ENCODE measurements around the gene USP20.
"Not testable (repeated sequence)": the region's sequence is repeated elsewhere in the genome, so short reads cannot be mapped to it uniquely, and the experiment has no call there.

USP20 gene

GRCh38 chr9:129835128-129835859 is at the start of gene USP20, which contains the start of gene C9orf78:
TSS of gene USP20 (plus strand) at chr9:129835458. CDS start at chr9:129852556, 17,098 bp downstream.
TSS of gene C9orf78 (minus strand) at chr9:129835275. CDS start at chr9:129835221, 54 bp downstream.
- DNase-seq = peak; percentile 100

GRCh38 chr9:129785866-129786265 is 49.4 kb upstream of the USP20 start:
- DNase-seq = no peak

- DNase-seq = no peak
These were observed 48.8 kb upstream of the USP20 start for GRCh38 chr9:129786481-129786880.

- no peak for DNase-seq
These were observed 40.7 kb upstream of the USP20 start for GRCh38 chr9:129794549-129794948.

GRCh38 chr9:129796029-129796428 is 39.2 kb upstream of the USP20 start:
- DNase-seq = not testable (repeated sequence)

GRCh38 chr9:129798973-129799372 is 36.3 kb upstream of the USP20 start:
- DNase-seq = no peak

- DNase-seq = no peak
These were observed 33.8 kb upstream of the USP20 start for GRCh38 chr9:129801504-129801903.

GRCh38 chr9:129802833-129803675 is 32.2 kb upstream of the USP20 start, which contains the start of gene TOR1B:
TSS of gene TOR1B (plus strand) at chr9:129803184. CDS start at chr9:129803213, 29 bp downstream.
- DNase-seq = peak; percentile 99

- no peak for DNase-seq
These were observed 31.6 kb upstream of the USP20 start for GRCh38 chr9:129803676-129804060.

GRCh38 chr9:129806061-129806460 is 29.2 kb upstream of the USP20 start:
- no peak for DNase-seq

- no peak for DNase-seq
These were observed 25.9 kb upstream of the USP20 start for GRCh38 chr9:129809346-129809745.

GRCh38 chr9:129810116-129810515 is 25.1 kb upstream of the USP20 start:
- no peak for DNase-seq

GRCh38 chr9:129810788-129811187 is 24.5 kb upstream of the USP20 start:
- DNase-seq = no peak

- DNase-seq = no peak
These were observed 23.3 kb upstream of the USP20 start for GRCh38 chr9:129811967-129812363.

GRCh38 chr9:129812385-129812784 is 22.9 kb upstream of the USP20 start:
- no peak for DNase-seq

GRCh38 chr9:129813661-129814060 is 21.6 kb upstream of the USP20 start:
- DNase-seq = no peak

GRCh38 chr9:129814432-129815223 is 20.6 kb upstream of the USP20 start:
- DNase-seq = no peak

GRCh38 chr9:129815278-129815677 is 20.0 kb upstream of the USP20 start:
- DNase-seq = no peak

GRCh38 chr9:129816501-129817435 is 18.5 kb upstream of the USP20 start:
- DNase-seq = no peak

GRCh38 chr9:129822898-129823541 is 12.2 kb upstream of the USP20 start:
- no peak for DNase-seq

GRCh38 chr9:129823542-129823934 is 11.7 kb upstream of the USP20 start:
- DNase-seq = no peak

Data from NCI-H2171 (cell line).